Spleen (tissue), 11 donors: ENCODE data around the gene HEXD. TPM values are rescaled to one million over a fixed set of nuclear protein-coding genes. Genes with fewer than 3 reads are reported as not detected.

Source experiments
- DNase-seq: peaks from one replicate; pipeline ENCODE4 v3.0.0-alpha.2; 2020
- H3K27ac ChIP-seq, 8 donors: fragments of 200-600 bp; sonication (generic) in 7 of 8; 1 replicate in 4 of 8; 2 replicates in 4 of 8; pipeline versions ENCODE4 v1.5.0 to v1.8.0; 2016 to 2021; ENCODE audit warnings: inconsistent platforms in 4 of 8, mild to moderate bottlenecking in 4 of 8, moderate library complexity in 1 of 8
- H3K27me3 ChIP-seq, 7 donors: fragments of 200-600 bp; sonication (generic) in 6 of 7; replicated peaks in 1 of 7; 1 replicate in 4 of 7; 2 replicates in 3 of 7; pipeline versions ENCODE4 v1.5.0 to v1.8.0; 2016 to 2021; ENCODE audit warnings: inconsistent platforms in 3 of 7, mild to moderate bottlenecking in 1 of 7
- H3K36me3 ChIP-seq, 6 donors: fragments of 200-600 bp; sonication (generic) in 5 of 6; 1 replicate in 4 of 6; 2 replicates in 2 of 6; pipeline versions ENCODE4 v1.5.0 to v1.8.0; 2016 to 2021; ENCODE audit warnings: inconsistent platforms in 2 of 6
- H3K4me1 ChIP-seq, 6 donors: fragments of 200-600 bp; sonication (generic) in 5 of 6; 1 replicate in 3 of 6; 2 replicates in 3 of 6; pipeline versions ENCODE4 v1.5.0 to v1.8.0; 2016 to 2021; ENCODE audit warnings: inconsistent platforms in 3 of 6
- H3K4me3 ChIP-seq, 8 donors: fragments of 200-600 bp; sonication (generic) in 7 of 8; 1 replicate in 4 of 8; 2 replicates in 4 of 8; pipeline versions ENCODE4 v1.5.0 to v1.8.0; 2016 to 2021; ENCODE audit warnings: inconsistent platforms in 4 of 8, mild to moderate bottlenecking in 4 of 8, moderate library complexity in 2 of 8
- H3K9me3 ChIP-seq, 8 donors: fragments of 200-600 bp; sonication (generic) in 7 of 8; 1 replicate in 4 of 8; 2 replicates in 4 of 8; pipeline versions ENCODE4 v1.5.0 to v1.8.0; 2016 to 2021; ENCODE audit warnings: inconsistent platforms in 4 of 8
- POLR2A ChIP-seq, 3 donors: fragments of 450-650 bp; IDR thresholded peaks; one replicate each; pipeline ENCODE4 v1.5.1; 2017; ENCODE audit warnings: antibody characterized with exemption in 3 of 3, mild to moderate bottlenecking in 1 of 3
- POLR2AphosphoS5 ChIP-seq, 3 donors: sonication (generic); formaldehyde crosslinking; IDR thresholded peaks; one replicate each; pipeline ENCODE4 v1.5.1; 2017; ENCODE audit warnings: antibody characterized with exemption in 3 of 3
- WGBS, 5 donors: extraction: QIAGEN DNeasy Blood & Tissue Kit in 3 of 5; methylation state at CpG; one replicate each; pipeline versions ENCODE4 v1.1.5 to v1.1.7; 2013 to 2018; 5-methylcytosine and 5-hydroxymethylcytosine counted together
- intact Hi-C: fragments of 100-400 bp; cut with DNase I; formaldehyde crosslinking; loops from one replicate; pipeline ENCODE4 v1.15.0; 2023; ENCODE audit warnings: low total_unique reads
- polyA plus RNA-seq, 3 donors: library from polyadenylated mRNA; stranded (reverse); fragments of 200-250 nt; gene quantifications; one replicate each; pipeline ENCODE4 v1.2.1, GENCODE V29; 2013
- total RNA-seq, 7 donors: library from RNA; depleted of rRNA in 3 of 7; stranded (reverse); fragments of >200 nt in 3 of 7; fragmentation: NEBNext Ultra II Directional in 4 of 7; extraction: Animal tissue kit (Norgen Biotek cat#: 25700) in 4 of 7; gene quantifications; one replicate each; pipeline versions ENCODE4 v1.1.0 to v1.2.1, GENCODE V29; 2016 to 2021
- TF ChIP-seq, protein P1 (sequence below), 11 experiments: fragments of 200-600 bp in 7 of 11; fragments of 450-650 bp in 4 of 11; sonication (generic) in 4 of 11; IDR thresholded peaks in 8 of 11; conservative IDR thresholded peaks in 3 of 11; 1 replicate in 7 of 11; 2 replicates in 4 of 11; pipeline versions ENCODE4 v1.4.0 to v1.8.0; 2016 to 2021; ENCODE audit warnings: antibody characterized with exemption in 11 of 11, inconsistent platforms in 4 of 11, mild to moderate bottlenecking in 1 of 11
- donor health status: healthy with polysubstance abuse.
- donor health status: DM: no; HTN: no; CAD: no; lungs with moderate emphysema.
- donor health status: DM: no; HTN: no; CAD: no.
- donor health status: Bipolar disorder and iron deficiency.
- donor health status: healthy.
- donor health status: DM: no; HTN: no; CAD: no.
- donor health status: DM: yes; HTN: yes; CAD: no.

Gene HEXD
- total and polyA plus RNA-seq, 10 donors = 62.3 to 272 (median 74.7) TPM

DNA sequence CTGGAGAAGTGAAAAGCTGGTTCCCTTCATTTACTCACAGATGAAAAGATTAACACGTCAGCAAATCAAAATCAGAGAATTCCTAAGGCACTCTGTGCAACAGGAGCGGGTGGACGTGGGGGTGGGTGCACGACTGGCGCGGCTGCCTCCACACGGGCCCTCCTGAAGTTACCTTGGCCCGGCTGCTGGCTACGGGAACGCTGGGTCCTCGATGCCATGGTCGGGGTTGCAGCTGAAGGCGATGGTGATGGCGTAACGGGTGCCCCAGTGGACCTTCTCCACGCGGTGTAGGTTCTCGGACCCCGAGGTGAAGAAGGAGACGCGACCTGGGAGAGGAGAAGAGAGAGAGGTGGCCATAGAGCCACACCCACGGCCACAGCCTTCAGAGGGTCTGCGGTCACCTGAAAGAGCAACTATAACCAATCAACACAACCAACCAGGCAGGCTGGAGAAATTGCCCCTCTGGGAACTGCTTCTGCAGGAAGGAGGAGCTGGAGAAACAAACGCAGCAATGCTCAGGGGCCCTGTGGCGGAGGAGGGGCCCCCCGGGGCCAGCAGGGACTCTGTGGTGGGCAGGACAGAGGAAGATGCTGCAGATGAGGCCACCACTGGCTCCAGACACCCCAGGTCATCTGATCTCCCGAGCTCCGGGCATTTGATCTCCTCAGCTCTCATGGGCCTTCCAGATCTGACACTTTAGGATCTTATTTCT is 25.8 kb upstream of the HEXD start:
- no peak for DNase-seq
- no peak overlapping the region for H3K4me3 ChIP-seq
- intact Hi-C loops = no loop called here
- H3K27me3 ChIP-seq = peaks cover 0 to 3% (median 0%) of the 10 kb centered on the region in 7 donors
- TF ChIP-seq, protein P1, sequence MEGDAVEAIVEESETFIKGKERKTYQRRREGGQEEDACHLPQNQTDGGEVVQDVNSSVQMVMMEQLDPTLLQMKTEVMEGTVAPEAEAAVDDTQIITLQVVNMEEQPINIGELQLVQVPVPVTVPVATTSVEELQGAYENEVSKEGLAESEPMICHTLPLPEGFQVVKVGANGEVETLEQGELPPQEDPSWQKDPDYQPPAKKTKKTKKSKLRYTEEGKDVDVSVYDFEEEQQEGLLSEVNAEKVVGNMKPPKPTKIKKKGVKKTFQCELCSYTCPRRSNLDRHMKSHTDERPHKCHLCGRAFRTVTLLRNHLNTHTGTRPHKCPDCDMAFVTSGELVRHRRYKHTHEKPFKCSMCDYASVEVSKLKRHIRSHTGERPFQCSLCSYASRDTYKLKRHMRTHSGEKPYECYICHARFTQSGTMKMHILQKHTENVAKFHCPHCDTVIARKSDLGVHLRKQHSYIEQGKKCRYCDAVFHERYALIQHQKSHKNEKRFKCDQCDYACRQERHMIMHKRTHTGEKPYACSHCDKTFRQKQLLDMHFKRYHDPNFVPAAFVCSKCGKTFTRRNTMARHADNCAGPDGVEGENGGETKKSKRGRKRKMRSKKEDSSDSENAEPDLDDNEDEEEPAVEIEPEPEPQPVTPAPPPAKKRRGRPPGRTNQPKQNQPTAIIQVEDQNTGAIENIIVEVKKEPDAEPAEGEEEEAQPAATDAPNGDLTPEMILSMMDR (IDR thresholded peaks at IDR 0.05 in 8 of 11, conservative IDR thresholded peaks at IDR 0.05 in 3 of 11) = no peak
- TF ChIP-seq POLR2AphosphoS5 (IDR thresholded peaks at IDR 0.05) = no peak
- TF ChIP-seq POLR2A (IDR thresholded peaks at IDR 0.05) = no peak
- peaks cover 0 to 52% (median 24%) of the 10 kb centered on the region in 6 donors for H3K36me3 ChIP-seq
- H3K4me1 ChIP-seq = peaks cover 0 to 8% (median under 1%) of the 10 kb centered on the region in 6 donors
- H3K27ac ChIP-seq = no peak overlapping the region
- 90 to 96% (median 92%) methylated on average over 27 to 28 of the region's 28 CpGs for WGBS, 5 donors
- H3K9me3 ChIP-seq = no peaks in the 10 kb centered on the region

- WGBS, 5 donors = 88 to 94% (median 91%) methylated on average over 15 of the region's 15 CpGs
- Histone ChIP-seq H3K36me3 (peaks cover 0 to 58% (median 24%) of the 10 kb centered on the region in 6 donors), H3K27me3 (no peaks in the 10 kb centered on the region), H3K9me3 (no peaks in the 10 kb centered on the region), H3K4me3 (no peak overlapping the region), H3K27ac (no peak overlapping the region), H3K4me1 (peaks cover 0 to 4% (median 0%) of the 10 kb centered on the region in 6 donors)
- intact Hi-C loops = no loop called here
- DNase-seq = no peak
- TF ChIP-seq POLR2A (IDR thresholded peaks at IDR 0.05) = no peak
- TF ChIP-seq POLR2AphosphoS5 (IDR thresholded peaks at IDR 0.05) = no peak
- TF ChIP-seq, protein P1 (IDR thresholded peaks at IDR 0.05 in 8 of 11, conservative IDR thresholded peaks at IDR 0.05 in 3 of 11) = no peak
These were observed 25.2 kb upstream of the HEXD start for GRCh38 chr17:82392941-82393340.

DNA sequence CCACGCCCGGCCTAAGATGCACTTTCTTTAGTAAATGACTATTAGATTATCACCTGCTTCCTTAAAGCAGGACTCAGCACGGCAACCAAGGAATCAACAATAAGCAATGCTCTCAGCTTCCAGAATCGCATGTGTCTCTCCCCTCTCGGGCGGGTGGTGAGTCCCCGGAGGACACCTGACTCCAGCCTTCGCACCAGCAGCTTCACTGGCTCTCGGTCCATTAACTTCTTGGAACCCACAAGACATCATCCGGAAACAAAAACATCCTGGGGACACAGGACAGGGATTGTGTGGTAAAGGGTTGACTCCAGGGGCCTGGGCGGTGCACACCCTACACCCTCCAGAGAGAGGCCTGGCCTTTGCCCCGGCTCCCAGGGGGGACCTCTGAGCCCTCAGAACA is 23.9 kb upstream of the HEXD start:
- intact Hi-C loops = no loop called here
- no peak for DNase-seq
- 85 to 96% (median 95%) methylated on average over 11 to 12 of the region's 12 CpGs for WGBS, 5 donors
- TF ChIP-seq POLR2A (IDR thresholded peaks at IDR 0.05) (no peak), POLR2AphosphoS5 (IDR thresholded peaks at IDR 0.05) (no peak)
- TF ChIP-seq, protein P1 (IDR thresholded peaks at IDR 0.05 in 8 of 11, conservative IDR thresholded peaks at IDR 0.05 in 3 of 11) = no peak
- H3K27me3 ChIP-seq = no peaks in the 10 kb centered on the region
- no peak overlapping the region for H3K4me3 ChIP-seq
- peaks cover 0 to 68% (median 24%) of the 10 kb centered on the region in 6 donors for H3K36me3 ChIP-seq
- H3K4me1 ChIP-seq = peaks cover 0 to 5% (median 2%) of the 10 kb centered on the region in 6 donors
- H3K27ac ChIP-seq = no peak overlapping the region
- H3K9me3 ChIP-seq = no peaks in the 10 kb centered on the region

- no peak for DNase-seq
- no peaks in the 10 kb centered on the region for H3K27me3 ChIP-seq
- peaks cover 6 to 30% (median 23%) of the 10 kb centered on the region in 6 donors for H3K4me1 ChIP-seq
- H3K27ac ChIP-seq = no peak overlapping the region
- intact Hi-C loops = no loop called here
- H3K4me3 ChIP-seq = no peak overlapping the region
- H3K9me3 ChIP-seq = no peaks in the 10 kb centered on the region
- WGBS, 5 donors = 70 to 85% (median 82%) methylated on average over 14 to 19 of the region's 19 CpGs
- peaks cover 0 to 74% (median 21%) of the 10 kb centered on the region in 6 donors for H3K36me3 ChIP-seq
- TF ChIP-seq POLR2A (IDR thresholded peaks at IDR 0.05) (no peak), POLR2AphosphoS5 (IDR thresholded peaks at IDR 0.05) (no peak)
- TF ChIP-seq, protein P1 (IDR thresholded peaks at IDR 0.05 in 8 of 11, conservative IDR thresholded peaks at IDR 0.05 in 3 of 11) = no peak
These were observed 21.3 kb upstream of the HEXD start for GRCh38 chr17:82396601-82397435.
